SK-N-SH (cell line): Measurements from ENCODE around the gene MUC20. TPM values are rescaled to one million over a fixed set of nuclear protein-coding genes. Genes with fewer than 3 reads are reported as not detected.
A peak's percentile ranks its signal among the peaks of the same experiment; 100 is the strongest.

ENCODE experiments used
- CTCF ChIA-PET: fragments of 300-600, 350-600 bp; formaldehyde crosslinking; extraction: SDS; loops from one replicate; lab custom pipeline; 2021; lab: Yijun Ruan, JAX
- POLR2A ChIA-PET: fragments of 350-600 bp; sonication (Branson Sonifier 250); formaldehyde crosslinking; extraction: SDS; loops from one replicate; lab custom pipeline; 2020; ENCODE audit warnings: antibody characterized with exemption, inconsistent platforms; lab: Yijun Ruan, JAX
- DNase-seq: peaks from one replicate; pipeline ENCODE4 v3.0.0; 2012
- H2AFZ ChIP-seq: fragments of 200-600 bp; sonication (generic); 2 replicates; pipeline ENCODE4 v1.8.1; 2016; ENCODE audit warnings: antibody characterized with exemption, mild to moderate bottlenecking, low read depth
- H3F3A ChIP-seq: fragments of 200-600 bp; sonication (generic); replicated peaks from 2 replicates; pipeline ENCODE3; 2016; ENCODE audit warnings: antibody characterized with exemption, mild to moderate bottlenecking; ENCODE audit not compliant: insufficient read depth
- H3K27ac ChIP-seq, 2 experiments: fragments of 200-500 bp in 1 of 2; fragments of 200-600 bp in 1 of 2; sonication (Bioruptor generic) in 1 of 2; sonication (generic), shearing (Covaris generic) in 1 of 2; 2 replicates each; pipeline versions ENCODE4 v1.5.1 to v1.6.1; 2014 to 2016; ENCODE audit warnings: low read depth in 2 of 2, inconsistent platforms in 1 of 2, low read length in 1 of 2, mild to moderate bottlenecking in 1 of 2, mixed read lengths in 1 of 2
- H3K27me3 ChIP-seq: fragments of 200-600 bp; sonication (generic), shearing (Covaris generic); 2 replicates; pipeline ENCODE4 v1.6.1; 2016; ENCODE audit warnings: mixed run types; ENCODE audit not compliant: insufficient read depth
- H3K36me3 ChIP-seq, 2 experiments: fragments of 200-500 bp in 1 of 2; fragments of 200-600 bp in 1 of 2; sonication (Bioruptor generic) in 1 of 2; sonication (generic) in 1 of 2; replicated peaks in 1 of 2; 2 replicates each; pipeline versions ENCODE3 to v1.5.1; 2014 to 2016; ENCODE audit warnings: low read length in 1 of 2, mild to moderate bottlenecking in 1 of 2; ENCODE audit not compliant: insufficient read depth in 2 of 2, control insufficient read depth in 1 of 2
- H3K4me1 ChIP-seq, 2 experiments: fragments of 200-500 bp in 1 of 2; fragments of 200-600 bp in 1 of 2; sonication (Bioruptor generic) in 1 of 2; sonication (generic), shearing (Covaris generic) in 1 of 2; 2 replicates each; pipeline versions ENCODE4 v1.5.1 to v1.6.1; 2014 to 2016; ENCODE audit warnings: low read depth in 1 of 2, low read length in 1 of 2, mixed run types in 1 of 2; ENCODE audit not compliant: insufficient read depth in 2 of 2, control insufficient read depth in 1 of 2
- H3K4me2 ChIP-seq: fragments of 200-600 bp; sonication (generic), shearing (Covaris generic); 2 replicates; pipeline ENCODE4 v1.6.1; 2017; ENCODE audit warnings: mixed run types
- H3K4me3 ChIP-seq, 2 experiments: fragments of 200-500 bp in 1 of 2; fragments of 200-600 bp in 1 of 2; sonication (Bioruptor generic) in 1 of 2; sonication (generic), shearing (Covaris generic) in 1 of 2; 2 replicates each; pipeline versions ENCODE4 v1.5.1 to v1.8.1; 2014 to 2016; ENCODE audit warnings: low read depth in 2 of 2, inconsistent platforms in 1 of 2, low read length in 1 of 2, mild to moderate bottlenecking in 1 of 2, mixed read lengths in 1 of 2, moderate library complexity in 1 of 2
- H3K79me2 ChIP-seq: fragments of 200-600 bp; sonication (generic); 2 replicates; pipeline ENCODE4 v1.8.1; 2017; ENCODE audit warnings: mild to moderate bottlenecking; ENCODE audit not compliant: insufficient read depth
- H3K9ac ChIP-seq: fragments of 200-600 bp; sonication (generic); 2 replicates; pipeline ENCODE4 v1.6.1; 2017; ENCODE audit warnings: mixed run types
- H3K9me2 ChIP-seq: fragments of 200-600 bp; sonication (generic); 2 replicates; pipeline ENCODE4 v1.6.1; 2017; ENCODE audit warnings: mixed run types
- H3K9me3 ChIP-seq: fragments of 200-600 bp; sonication (generic); 2 replicates; pipeline ENCODE4 v1.6.1; 2017; ENCODE audit warnings: mixed run types, mild to moderate bottlenecking, moderate library complexity
- H4K20me1 ChIP-seq: fragments of 200-600 bp; sonication (generic); 2 replicates; pipeline ENCODE4 v1.6.1; 2017; ENCODE audit warnings: mild to moderate bottlenecking, mixed run types; ENCODE audit not compliant: insufficient read depth
- ELF1 ChIP-seq: IDR thresholded peaks from 2 replicates; pipeline ENCODE4 v1.4.0; 2012
- EP300 ChIP-seq, 2 experiments: IDR thresholded peaks; 2 replicates each; pipeline versions ENCODE4 v1.4.0 to v1.6.1; 2012; ENCODE audit warnings: borderline replicate concordance in 1 of 2, low read depth in 1 of 2, low read length in 1 of 2
- FOSL2 ChIP-seq: IDR thresholded peaks from 2 replicates; pipeline ENCODE4 v1.4.0; 2012; ENCODE audit warnings: low read depth, mild to moderate bottlenecking, moderate library complexity, borderline replicate concordance
- FOXJ3 ChIP-seq: sonication (generic); formaldehyde crosslinking; IDR thresholded peaks from 2 replicates; pipeline ENCODE4 v1.5.1; 2020; ENCODE audit warnings: mild to moderate bottlenecking, missing genetic modification reagents
- FOXM1 ChIP-seq: IDR thresholded peaks from 2 replicates; pipeline ENCODE4 v1.4.0; 2012; ENCODE audit warnings: low read depth, mild to moderate bottlenecking
- GATA2 ChIP-seq: sonication (generic); formaldehyde crosslinking; IDR thresholded peaks from 2 replicates; pipeline ENCODE4 v1.5.0; 2020; ENCODE audit warnings: mild to moderate bottlenecking, missing genetic modification reagents
- JUND ChIP-seq: IDR thresholded peaks from 2 replicates; pipeline ENCODE4 v1.4.0; 2012
- MEF2A ChIP-seq: IDR thresholded peaks from 2 replicates; pipeline ENCODE4 v1.4.0; 2012; ENCODE audit warnings: low read depth, borderline replicate concordance
- NFIC ChIP-seq: IDR thresholded peaks from 2 replicates; pipeline ENCODE4 v1.4.0; 2012; ENCODE audit warnings: borderline replicate concordance
- RAD21 ChIP-seq: IDR thresholded peaks from 2 replicates; pipeline ENCODE4 v1.6.1; 2012; ENCODE audit warnings: mild to moderate bottlenecking, low read length
- RCOR1 ChIP-seq: fragments of 150-350 bp; IDR thresholded peaks from 2 replicates; pipeline ENCODE4 v1.6.1; 2017; ENCODE audit warnings: antibody characterized with exemption, low read length
- RFX5 ChIP-seq: IDR thresholded peaks from 2 replicates; pipeline ENCODE4 v1.6.1; 2012; ENCODE audit warnings: mild to moderate bottlenecking, improper control_type of control experiment, low read length
- RXRA ChIP-seq: IDR thresholded peaks from 2 replicates; pipeline ENCODE4 v1.4.0; 2012; ENCODE audit warnings: low read depth, mild to moderate bottlenecking, borderline replicate concordance
- TAF1 ChIP-seq: IDR thresholded peaks from 2 replicates; pipeline ENCODE4 v1.6.1; 2012; ENCODE audit warnings: low read depth, mild to moderate bottlenecking, low read length, moderate library complexity, borderline replicate concordance
- TCF12 ChIP-seq: IDR thresholded peaks from 2 replicates; pipeline ENCODE4 v1.4.0; 2012
- TEAD4 ChIP-seq: IDR thresholded peaks from 2 replicates; pipeline ENCODE4 v1.4.0; 2012; ENCODE audit warnings: mild to moderate bottlenecking, borderline replicate concordance; ENCODE audit not compliant: insufficient read depth
- USF1 ChIP-seq: IDR thresholded peaks from 2 replicates; pipeline ENCODE4 v1.4.0; 2012; ENCODE audit warnings: low read depth, borderline replicate concordance
- YY1 ChIP-seq: IDR thresholded peaks from 2 replicates; pipeline ENCODE4 v1.4.0; 2012; ENCODE audit warnings: low read depth, mild to moderate bottlenecking
- ZBTB33 ChIP-seq: IDR thresholded peaks from 2 replicates; pipeline ENCODE4 v1.4.0; 2012; ENCODE audit warnings: low read depth, borderline replicate concordance
- WGBS: methylation state at CpG from one replicate; pipeline ENCODE4 v1.1.6; 2017; ENCODE audit warnings: low lambda C conversion rate; 5-methylcytosine and 5-hydroxymethylcytosine counted together
- polyA plus RNA-seq, 3 experiments: library from polyadenylated mRNA; depleted of rRNA; stranded (reverse); fragments of >200 nt; gene quantifications; 2 replicates each; pipeline ENCODE4 v1.2.3, GENCODE V29; 2012
- TF ChIP-seq, protein P1 (sequence below): fragments of 150-350 bp; IDR thresholded peaks from 2 replicates; pipeline ENCODE4 v1.6.1; 2017; ENCODE audit warnings: antibody characterized with exemption, low read length, low read depth, borderline replicate concordance

The MUC20 gene
- polyA plus RNA-seq, 1 of the 3 experiments (the other 2 are of a cell fraction) = 0.31 TPM

DNA sequence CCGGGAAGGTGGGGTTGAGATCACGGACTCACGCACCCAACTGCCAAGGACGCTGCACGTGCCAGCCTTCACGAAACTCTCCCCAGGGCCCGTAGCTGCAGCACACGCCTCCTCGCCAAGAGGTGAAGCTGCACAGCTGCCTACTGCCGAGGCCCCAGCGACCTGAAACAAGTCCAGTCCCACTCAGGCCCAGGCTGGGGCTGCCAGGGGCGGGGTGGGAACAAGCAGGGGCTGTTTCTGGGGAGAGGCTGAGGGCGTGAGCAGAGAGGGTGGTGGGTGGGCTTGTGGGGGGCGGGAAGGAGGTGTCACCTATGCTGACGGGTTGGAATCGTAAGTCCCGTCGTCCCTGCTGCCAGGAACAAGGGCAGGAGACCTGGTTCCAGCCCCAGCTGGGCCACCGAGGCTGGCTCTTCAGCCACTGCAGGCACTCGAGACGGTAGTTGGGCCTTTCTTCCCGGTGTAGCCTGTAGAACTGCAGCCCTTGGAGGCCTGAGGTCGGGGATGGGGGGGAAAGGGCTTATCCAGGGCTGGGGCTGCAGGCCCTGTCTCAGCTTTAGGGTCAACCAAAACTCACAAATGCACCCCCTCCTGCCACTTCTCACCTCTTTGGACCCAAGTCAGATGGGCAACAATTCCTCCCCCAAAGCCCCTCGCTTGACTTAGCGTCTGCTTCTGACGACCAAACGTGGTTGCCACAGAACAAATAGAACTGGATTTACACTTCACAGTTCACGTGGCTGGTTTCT, 44.4 kb downstream of the MUC20 start:
- Histone ChIP-seq H3K36me3 (no peaks in the 10 kb centered on the region), H2AFZ (no peak overlapping the region), H3K4me1 (no peaks in the 10 kb centered on the region; a peak in 1 of 4 replicates), H3K27me3 (peaks cover 20% of the 10 kb centered on the region; the same call in 1 of the 2 replicates), H3K79me2 (no peaks in the 10 kb centered on the region), H3K4me3 (no peak overlapping the region), H3K9ac (no peak overlapping the region), H3K4me2 (no peak overlapping the region), H3K9me2 (no peaks in the 10 kb centered on the region), H3K27ac (no peak overlapping the region)
- TF ChIP-seq, protein P1, sequence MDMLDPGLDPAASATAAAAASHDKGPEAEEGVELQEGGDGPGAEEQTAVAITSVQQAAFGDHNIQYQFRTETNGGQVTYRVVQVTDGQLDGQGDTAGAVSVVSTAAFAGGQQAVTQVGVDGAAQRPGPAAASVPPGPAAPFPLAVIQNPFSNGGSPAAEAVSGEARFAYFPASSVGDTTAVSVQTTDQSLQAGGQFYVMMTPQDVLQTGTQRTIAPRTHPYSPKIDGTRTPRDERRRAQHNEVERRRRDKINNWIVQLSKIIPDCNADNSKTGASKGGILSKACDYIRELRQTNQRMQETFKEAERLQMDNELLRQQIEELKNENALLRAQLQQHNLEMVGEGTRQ = no peak
- TF ChIP-seq USF1 (no peak), RXRA (no peak), JUND (no peak), TCF12 (no peak), RAD21 (no peak), MEF2A (no peak)
- TF ChIP-seq, all 33 proteins: peak for 0
- peak; percentile 21 for DNase-seq
- ChIA-PET POLR2A (no interaction called here), CTCF (interaction anchor here (1.1 to 1.9 kb wide), 2 partner anchors 84 to 86 kb away, joined by 3 to 7 read pairs; no protein-coding TSS in a partner anchor)
- Histone ChIP-seq H3F3A (no peaks in the 10 kb centered on the region), H3K9me3 (no peaks in the 10 kb centered on the region), H4K20me1 (no peaks in the 10 kb centered on the region)
- WGBS = 63% methylated on average over 10 of the region's 28 CpGs

- Histone ChIP-seq H2AFZ (no peak overlapping the region), H3K27me3 (peaks cover 7% of the 10 kb centered on the region; the same call in 1 of the 2 replicates), H4K20me1 (no peaks in the 10 kb centered on the region), H3K4me3 (no peak overlapping the region), H3K36me3 (no peaks in the 10 kb centered on the region), H3K9me3 (no peaks in the 10 kb centered on the region), H3K9me2 (no peaks in the 10 kb centered on the region), H3K9ac (no peak overlapping the region), H3K4me2 (no peak overlapping the region), H3F3A (no peaks in the 10 kb centered on the region), H3K79me2 (no peaks in the 10 kb centered on the region), H3K4me1 (no peaks in the 10 kb centered on the region; a peak in 1 of 4 replicates), H3K27ac (no peak overlapping the region)
- WGBS = 76% methylated on average over 5 of the region's 14 CpGs
- TF ChIP-seq FOSL2 (no peak), YY1 (no peak), RFX5 (no peak), FOXJ3 (CRISPR knock-in tag) (no peak), TEAD4 (no peak), ELF1 (no peak), GATA2 (CRISPR knock-in tag) (no peak), RCOR1 (no peak), TAF1 (no peak), JUND (no peak), FOXM1 (no peak), ZBTB33 (no peak), EP300 (IDR thresholded peaks at IDR 0.05; ENCODE audit: borderline replicate concordance in 1 of 2, low read depth in 1 of 2, low read length in 1 of 2) (no peak), NFIC (no peak)
- TF ChIP-seq, protein P1 = no peak
- POLR2A ChIA-PET = no interaction called here
- DNase-seq = no peak
- CTCF ChIA-PET = interaction anchor here (1.1 kb wide), 1 partner anchor 83 kb away, joined by 3 read pairs; no protein-coding TSS in a partner anchor
These were observed 45.9 kb downstream of the MUC20 start for GRCh38 chr3:195766671-195767070.
